K562 (cell line): ENCODE results near the gene SIGLEC14.

ENCODE experiments used
- CBX2 ChIP-seq: fragments of 200-600 bp; sonication (generic); IDR thresholded peaks from one replicate; pipeline ENCODE4 v1.6.1; 2012; ENCODE audit warnings: mild to moderate bottlenecking, low read length, inconsistent platforms; ENCODE audit not compliant: insufficient read depth, poor library complexity, severe bottlenecking
- CBX5 ChIP-seq: IDR thresholded peaks from 2 replicates; pipeline ENCODE4 v1.6.1; 2014; ENCODE audit warnings: low read depth, borderline replicate concordance
- EP300 ChIP-seq: IDR thresholded peaks from 2 replicates; pipeline ENCODE4 v1.6.1; 2012; ENCODE audit warnings: low read length, improper control_type of control experiment
- ZNF586 ChIP-seq: fragments of 450-650 bp; formaldehyde crosslinking; conservative IDR thresholded peaks from 2 replicates; pipeline ENCODE4 v1.4.0; 2020; ENCODE audit warnings: mild to moderate bottlenecking, moderate library complexity

DNA sequence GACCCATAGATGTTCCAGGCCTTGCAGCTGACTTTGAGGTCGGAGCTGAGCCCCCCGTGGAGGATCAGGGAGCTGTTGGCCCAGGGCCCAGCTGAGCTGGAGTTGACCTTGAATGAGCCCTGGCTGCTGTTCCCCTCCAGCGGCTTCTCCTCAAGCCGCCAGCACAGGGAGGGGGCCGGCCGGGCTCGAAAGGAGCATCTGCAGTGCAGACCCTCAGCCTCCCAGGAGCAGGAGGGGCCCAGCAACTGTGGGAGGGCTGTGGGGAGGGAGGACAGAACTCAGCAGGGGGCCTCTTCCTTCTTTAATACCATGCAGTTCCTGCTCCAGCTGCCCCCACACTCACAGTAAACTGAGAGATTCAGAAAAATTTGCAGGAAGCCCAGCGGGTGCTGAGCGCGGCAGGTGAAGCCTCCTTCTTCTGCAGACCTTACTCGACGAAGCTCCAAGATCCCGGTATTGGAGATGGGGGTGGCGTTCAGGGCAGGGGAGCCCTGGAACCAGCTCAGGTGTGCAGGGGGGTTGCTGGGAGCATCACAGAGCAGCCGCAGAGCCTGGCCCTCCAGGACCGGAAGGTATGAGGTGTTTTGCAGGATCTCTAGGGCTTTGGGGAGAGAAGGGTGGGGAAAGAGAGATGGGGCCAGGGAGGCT, 19.0 kb downstream of the SIGLEC14 start:
- TF ChIP-seq CBX5 (no peak), CBX2 (no peak), ZNF586 (CRISPR knock-in tag) (no peak), EP300 (no peak)
